Fibroblast of mammary gland (primary cell): Measurements from ENCODE around the gene AMPD3.

Source experiments
- DNase-seq: peaks from one replicate; pipeline ENCODE4 v3.0.0-alpha.2; 2010; ENCODE audit warnings: low read depth
- H3K4me3 ChIP-seq: 2 replicates; pipeline ENCODE4 v1.5.1; 2011; ENCODE audit warnings: low read depth, mild to moderate bottlenecking, low read length, moderate library complexity; ENCODE audit not compliant: control insufficient read depth
- CTCF ChIP-seq: conservative IDR thresholded peaks from 2 replicates; pipeline ENCODE4 v1.5.1; 2011; ENCODE audit warnings: low read depth, low read length, inconsistent platforms; ENCODE audit not compliant: control insufficient read depth, insufficient read depth

The AMPD3 gene

GRCh38 chr11:10454878-10455631 lies at the start of gene AMPD3:
AMPD3 (plus strand) TSS chr11:10455264; CDS start chr11:10461520, 6,256 bp downstream.
- peak within 1 kb of the TSS; percentile 58 for H3K4me3 ChIP-seq
- peak; percentile 99 for DNase-seq
- TF ChIP-seq CTCF, result no peak

GRCh38 chr11:10405865-10406592 lies 49.0 kb upstream of the AMPD3 start:
- peak; percentile 86 for TF ChIP-seq CTCF
- no peak overlapping the region for H3K4me3 ChIP-seq

GRCh38 chr11:10407055-10407454 lies 48.0 kb upstream of the AMPD3 start:
- H3K4me3 ChIP-seq, result no peak overlapping the region
- no peak for TF ChIP-seq CTCF
- DNase-seq, result peak; percentile 81

More at GRCh38 chr11:10405865-10406592, 49.0 kb upstream of the AMPD3 start:
- peak; percentile 92 for DNase-seq

- DNase-seq, result no peak
- no peak overlapping the region for H3K4me3 ChIP-seq
- TF ChIP-seq CTCF, result no peak
These were observed 47.0 kb upstream of the AMPD3 start for GRCh38 chr11:10407749-10408685.

- no peak for DNase-seq
- no peak for TF ChIP-seq CTCF
- H3K4me3 ChIP-seq, result no peak overlapping the region
These were observed 45.8 kb upstream of the AMPD3 start for GRCh38 chr11:10409207-10409661.

- no peak overlapping the region for H3K4me3 ChIP-seq
- no peak for TF ChIP-seq CTCF
- DNase-seq, result no peak
These were observed 44.8 kb upstream of the AMPD3 start for GRCh38 chr11:10410106-10410843.
